Measurements from ENCODE around the gene BCAR1.

- TF ChIP-seq POLR2AphosphoS5 (IDR thresholded peaks at IDR 0.05; ENCODE audit: borderline replicate concordance, low read depth, low read length) = no peak
- no peak for TF ChIP-seq EZH2 (IDR thresholded peaks at IDR 0.05)
- no peak for TF ChIP-seq FOXP2 (optimal IDR thresholded peaks at IDR 0.05; ENCODE audit: control extremely low read depth, extremely low read length, insufficient read depth)
These were observed 27.9 kb upstream of the BCAR1 start for GRCh38 chr16:75279305-75279704.
